GM23338 (cell line): ENCODE data around the gene TSPEAR. TPM values are rescaled to one million over a fixed set of nuclear protein-coding genes. Genes with fewer than 3 reads are reported as not detected.

ENCODE experiments used
- ATAC-seq: fragments of 200-7000 bp; cut with Tn5 transposase; 3 replicates; pipeline ENCODE4 v1.9.1; 2020
- DNase-seq: peaks from one replicate; pipeline ENCODE4 v3.0.0-alpha.2; 2015; ENCODE audit warnings: low spot score
- H2AFZ ChIP-seq: fragments of 200-600 bp; sonication (generic); 2 replicates; pipeline ENCODE4 v1.8.0; 2016; ENCODE audit warnings: antibody characterized with exemption, mild to moderate bottlenecking, moderate library complexity
- H3F3A ChIP-seq: fragments of 200-600 bp; sonication (generic); replicated peaks from 2 replicates; pipeline ENCODE4 v1.8.0; 2017; ENCODE audit warnings: antibody characterized with exemption, mixed run types, low read depth
- H3K27ac ChIP-seq: fragments of 200-600 bp; sonication (generic); 2 replicates; pipeline ENCODE4 v1.6.1; 2016; ENCODE audit warnings: low read depth
- H3K27me3 ChIP-seq: fragments of 200-600 bp; sonication (generic); 2 replicates; pipeline ENCODE4 v1.8.0; 2016; ENCODE audit warnings: mild to moderate bottlenecking, mixed run types, moderate library complexity; ENCODE audit not compliant: insufficient read depth
- H3K36me3 ChIP-seq: fragments of 200-600 bp; sonication (generic); 2 replicates; pipeline ENCODE4 v1.8.0; 2016; ENCODE audit warnings: mild to moderate bottlenecking; ENCODE audit not compliant: insufficient read depth
- H3K4me1 ChIP-seq: fragments of 200-600 bp; sonication (generic); 2 replicates; pipeline ENCODE4 v1.8.0; 2016; ENCODE audit warnings: mild to moderate bottlenecking, moderate library complexity; ENCODE audit not compliant: insufficient read depth
- H3K4me2 ChIP-seq: fragments of 200-600 bp; sonication (generic); 2 replicates; pipeline ENCODE4 v1.7.1; 2017; ENCODE audit warnings: mixed run types
- H3K4me3 ChIP-seq: fragments of 200-600 bp; sonication (generic); 2 replicates; pipeline ENCODE4 v1.6.1; 2016; ENCODE audit warnings: mixed run types
- H3K79me2 ChIP-seq: fragments of 200-600 bp; sonication (generic); replicated peaks from 2 replicates; pipeline ENCODE4 v1.8.0; 2017; ENCODE audit warnings: mild to moderate bottlenecking; ENCODE audit not compliant: insufficient read depth
- H3K9me2 ChIP-seq: fragments of 200-600 bp; sonication (generic); 2 replicates; pipeline ENCODE4 v1.8.0; 2017; ENCODE audit not compliant: insufficient read depth
- H4K20me1 ChIP-seq: fragments of 200-600 bp; sonication (generic); replicated peaks from 2 replicates; pipeline ENCODE4 v1.8.0; 2017; ENCODE audit warnings: mild to moderate bottlenecking; ENCODE audit not compliant: insufficient read depth
- H3K27ac Mint-ChIP-seq: 2 replicates; pipeline ENCODE4 v1.8.0; 2020; ENCODE audit warnings: inconsistent platforms, mild to moderate bottlenecking, moderate library complexity, mixed read lengths
- H3K27me3 Mint-ChIP-seq: 3 replicates; pipeline ENCODE4 v1.8.0; 2022; ENCODE audit warnings: low read depth, mild to moderate bottlenecking, moderate library complexity, mixed read lengths, inconsistent platforms; ENCODE audit not compliant: insufficient read depth, poor library complexity
- H3K36me3 Mint-ChIP-seq: 3 replicates; pipeline ENCODE4 v1.8.0; 2021; ENCODE audit warnings: low read depth, mild to moderate bottlenecking, inconsistent platforms, moderate library complexity, mixed read lengths
- H3K4me1 Mint-ChIP-seq: 3 replicates; pipeline ENCODE4 v1.8.0; 2020; ENCODE audit warnings: mild to moderate bottlenecking, inconsistent platforms, mixed read lengths
- H3K4me3 Mint-ChIP-seq: 3 replicates; pipeline ENCODE4 v1.8.0; 2021; ENCODE audit warnings: moderate library complexity, mild to moderate bottlenecking, inconsistent platforms, mixed read lengths
- H3K9me3 Mint-ChIP-seq: 3 replicates; pipeline ENCODE4 v1.8.0; 2020; ENCODE audit warnings: moderate library complexity, mild to moderate bottlenecking, inconsistent platforms, mixed read lengths
- CREB1 ChIP-seq: fragments of 250-450 bp; sonication (Bioruptor Pico); IDR thresholded peaks from 2 replicates; pipeline ENCODE4 v1.5.0; 2020; ENCODE audit warnings: low read depth, mild to moderate bottlenecking, moderate library complexity
- CTCF ChIP-seq, 2 experiments: fragments of 200-600 bp in 1 of 2; sonication (generic) in 1 of 2; conservative IDR thresholded peaks; 2 replicates each; pipeline versions ENCODE4 v1.5.1 to v1.6.1; 2016 to 2017; ENCODE audit warnings: antibody characterized with exemption in 2 of 2, low read depth in 2 of 2, mild to moderate bottlenecking in 2 of 2, moderate library complexity in 1 of 2
- ETS1 ChIP-seq: IDR thresholded peaks from 2 replicates; pipeline ENCODE4 v1.6.1; 2016; ENCODE audit warnings: antibody characterized with exemption
- EZH2 ChIP-seq: fragments of 200-600 bp; sonication (generic); IDR thresholded peaks from one replicate; pipeline ENCODE4 v1.8.0; 2017; ENCODE audit warnings: antibody characterized with exemption, mild to moderate bottlenecking, low read depth; ENCODE audit not compliant: unreplicated experiment
- EZH2phosphoT487 ChIP-seq: fragments of 200-600 bp; sonication (generic); IDR thresholded peaks from one replicate; pipeline ENCODE4 v1.8.1; 2018; ENCODE audit warnings: antibody characterized with exemption; ENCODE audit not compliant: unreplicated experiment
- NANOG ChIP-seq: IDR thresholded peaks from 2 replicates; pipeline ENCODE4 v1.6.1; 2016; ENCODE audit warnings: antibody characterized with exemption, borderline replicate concordance
- POLR2AphosphoS5 ChIP-seq: IDR thresholded peaks from 2 replicates; pipeline ENCODE4 v1.6.1; 2016; ENCODE audit warnings: antibody characterized with exemption, low read depth
- REST ChIP-seq: IDR thresholded peaks from one replicate; pipeline ENCODE4 v1.6.1; 2018; ENCODE audit warnings: antibody characterized with exemption; ENCODE audit not compliant: unreplicated experiment
- STAT1 ChIP-seq: IDR thresholded peaks from one replicate; pipeline ENCODE4 v1.6.1; 2016; ENCODE audit warnings: antibody characterized with exemption; ENCODE audit not compliant: unreplicated experiment
- ZNF114 ChIP-seq: fragments of 250-450 bp; sonication (Bioruptor Pico); IDR thresholded peaks from 2 replicates; pipeline ENCODE4 v1.5.0; 2020; ENCODE audit warnings: mild to moderate bottlenecking, moderate library complexity
- ZNF331 ChIP-seq: fragments of 250-450 bp; sonication (Bioruptor Pico); IDR thresholded peaks from 2 replicates; pipeline ENCODE4 v1.5.0; 2020; ENCODE audit warnings: low read depth, mild to moderate bottlenecking, moderate library complexity
- polyA plus RNA-seq: library from polyadenylated mRNA; unstranded; fragments of >200 nt; fragmentation: Nextera tagmentation; extraction: Ambion mirVana; gene quantifications from 2 replicates; pipeline ENCODE4 v1.2.1, GENCODE V29; 2016
- total RNA-seq: library from RNA; depleted of rRNA; stranded (reverse); fragments of >200 nt; shearing (Covaris generic); gene quantifications from 2 replicates; pipeline ENCODE4 v1.2.3, GENCODE V29; 2014

Gene TSPEAR
- total and polyA plus RNA-seq, 2 experiments from 2014 or later, result 0.35 to 0.92 TPM

GRCh38 chr21:44548381-44548780 lies 163.0 kb downstream of the TSPEAR start:
- peak overlapping the region; percentile 96 for H3K27ac ChIP-seq
- H3K79me2 ChIP-seq, result no peaks in the 10 kb centered on the region
- Mint-ChIP-seq H3K27ac (peak overlapping the region; percentile 95), H3K36me3 (peaks cover 19% of the 10 kb centered on the region; the same call in 2 of the 3 replicates), H3K9me3 (peaks cover 15% of the 10 kb centered on the region), H3K27me3 (peaks cover 20% of the 10 kb centered on the region), H3K4me1 (peaks cover 47% of the 10 kb centered on the region), H3K4me3 (no peak overlapping the region; the same call in 2 of the 3 replicates)
- H2AFZ ChIP-seq, result no peak overlapping the region
- H3K4me1 ChIP-seq, result peaks cover 25% of the 10 kb centered on the region
- no peak for DNase-seq
- no peaks in the 10 kb centered on the region for H3K9me2 ChIP-seq
- no peaks in the 10 kb centered on the region for H3K27me3 ChIP-seq
- no peak for ATAC-seq
- H3K36me3 ChIP-seq, result no peaks in the 10 kb centered on the region; the same call in 1 of the 2 replicates
- H3K4me2 ChIP-seq, result peak overlapping the region; percentile 58; the same call in 1 of the 2 replicates
- H4K20me1 ChIP-seq, result no peaks in the 10 kb centered on the region
- no peaks in the 10 kb centered on the region for H3F3A ChIP-seq
- no peak overlapping the region for H3K4me3 ChIP-seq
- TF ChIP-seq ZNF331 (CRISPR knock-in tag) (no peak), CREB1 (CRISPR knock-in tag) (no peak), EZH2 (no peak), ETS1 (no peak), ZNF114 (no peak), REST (no peak), EZH2phosphoT487 (no peak), NANOG (no peak), STAT1 (no peak), POLR2AphosphoS5 (no peak), CTCF (conservative IDR thresholded peaks at IDR 0.05; ENCODE audit: low read depth in 2 of 2) (no peak)
